HG02884 (cell line): ENCODE measurements around the gene CD276.
"Not testable (repeated sequence)": the region's sequence is repeated elsewhere in the genome, so short reads cannot be mapped to it uniquely, and the experiment has no call there.

Source experiments
- ATAC-seq: cut with Tn5 transposase; IDR thresholded peaks from one replicate; pipeline ENCODE4 v1.9.1; 2021; ENCODE audit warnings: mild to moderate bottlenecking, moderate library complexity; ENCODE audit not compliant: unreplicated experiment

The CD276 gene

DNA sequence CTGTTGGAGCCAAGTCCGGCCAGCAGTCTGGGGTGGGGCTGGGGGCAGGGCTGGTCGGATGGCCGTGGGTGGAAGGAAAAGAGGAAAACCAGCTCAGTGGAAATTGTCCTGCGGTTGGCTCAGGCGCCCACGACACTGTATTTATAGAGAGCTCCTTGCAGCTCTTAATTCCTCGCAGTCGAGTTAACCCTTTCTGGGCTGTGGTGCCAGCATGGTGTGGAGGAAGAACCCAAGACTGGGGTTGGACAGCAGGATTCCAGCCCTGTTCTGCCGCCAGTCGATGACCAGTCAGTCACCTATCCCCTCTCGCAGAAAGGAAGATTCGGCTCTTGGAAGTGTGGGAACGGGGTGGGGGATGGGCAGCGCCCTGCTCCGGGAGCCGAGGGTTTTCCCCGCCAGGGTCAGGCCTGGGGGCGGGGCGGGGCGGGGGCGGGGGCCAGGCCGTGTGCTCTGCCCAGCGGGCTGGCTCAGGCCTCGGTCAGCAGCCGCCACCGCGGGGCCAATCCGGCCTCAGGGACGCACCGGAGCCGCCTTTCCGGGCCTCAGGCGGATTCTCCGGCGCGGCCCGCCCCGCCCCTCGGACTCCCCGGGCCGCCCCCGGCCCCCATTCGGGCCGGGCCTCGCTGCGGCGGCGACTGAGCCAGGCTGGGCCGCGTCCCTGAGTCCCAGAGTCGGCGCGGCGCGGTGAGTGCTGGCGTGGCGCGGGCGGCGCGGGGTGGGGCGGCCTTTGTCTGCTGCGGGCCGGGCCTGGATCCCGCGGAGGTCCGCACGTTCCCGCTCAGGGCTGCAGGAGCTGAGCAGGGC lies at the start of gene CD276:
Gene CD276, plus strand, starts transcription at position 607 of the 804 bp plus-strand sequence. CDS start 15,257 bp downstream, outside the sequence.
- no peak for ATAC-seq

DNA sequence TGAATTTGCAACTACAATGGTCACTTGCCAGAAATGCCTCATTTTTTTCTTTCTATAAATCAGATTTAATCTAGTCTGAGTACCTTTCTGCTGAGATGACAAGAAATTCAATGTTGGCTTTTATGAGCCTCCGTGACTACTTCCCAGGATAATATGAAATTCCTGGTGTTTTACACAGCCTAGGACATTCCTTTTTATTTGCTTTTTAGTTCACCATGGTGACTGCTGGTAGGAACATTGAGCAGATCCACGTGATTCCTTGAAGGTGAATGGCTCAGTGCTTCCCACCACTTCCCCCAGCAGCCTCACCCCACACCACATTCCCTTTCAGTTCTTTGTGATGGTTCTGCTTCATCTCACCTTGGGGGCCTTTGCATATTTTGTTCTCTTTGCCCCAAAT lies 46.7 kb upstream of the CD276 start:
- no peak for ATAC-seq

DNA sequence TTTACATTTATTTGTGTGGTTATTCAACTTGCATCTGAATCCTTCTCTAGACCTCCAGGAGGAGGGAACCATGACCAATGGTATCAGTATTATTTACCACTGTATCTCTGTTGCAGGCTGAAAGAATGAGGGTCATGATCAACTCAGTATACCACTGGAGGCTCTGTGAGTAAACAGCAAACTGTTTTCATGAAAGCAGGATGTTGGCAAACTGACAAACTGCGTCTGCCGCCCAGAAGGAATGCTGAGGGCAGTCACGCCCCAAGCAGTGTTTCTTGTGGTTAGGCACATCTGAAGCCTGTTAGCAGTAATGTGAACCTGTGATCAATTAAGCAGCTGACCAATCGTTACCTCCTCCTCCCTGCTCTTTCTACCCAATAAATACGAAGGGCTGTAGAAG lies 44.7 kb upstream of the CD276 start:
- not testable (repeated sequence) for ATAC-seq

DNA sequence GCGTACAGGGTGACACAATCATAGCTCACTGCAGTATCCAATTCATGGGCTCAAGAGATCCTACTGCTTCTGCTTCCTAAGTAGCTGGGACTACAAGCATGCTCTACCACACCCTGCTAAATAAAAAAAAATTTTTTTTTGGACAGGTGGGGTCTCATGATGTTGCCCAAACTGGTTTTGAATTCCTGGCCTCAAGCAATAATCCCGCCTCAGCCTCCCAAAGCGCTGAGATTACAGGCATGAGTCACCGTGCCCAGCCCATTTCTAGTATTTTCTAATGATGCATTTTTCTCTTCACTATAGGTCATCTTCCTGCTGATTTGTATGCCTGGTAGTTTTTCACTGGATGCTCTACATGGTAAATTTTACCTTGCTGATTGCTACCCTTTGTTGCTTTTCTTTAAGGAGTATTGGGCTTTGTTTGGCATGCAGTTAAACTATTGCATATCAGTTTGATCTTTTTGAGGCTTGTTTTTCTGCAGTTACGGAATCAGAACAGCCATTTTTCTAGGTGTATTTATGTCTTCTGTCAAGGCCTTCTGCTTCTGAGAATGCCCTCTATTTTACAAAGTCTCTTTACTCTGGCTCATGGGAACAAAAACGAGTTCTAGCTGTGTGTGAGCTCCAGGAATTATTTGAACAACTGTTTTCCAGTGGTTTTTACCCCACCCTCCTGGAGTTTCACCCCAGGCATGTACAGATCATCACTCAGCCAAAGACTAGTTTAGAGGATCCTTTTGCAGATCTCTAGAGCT lies 36.7 kb upstream of the CD276 start:
- no peak for ATAC-seq

DNA sequence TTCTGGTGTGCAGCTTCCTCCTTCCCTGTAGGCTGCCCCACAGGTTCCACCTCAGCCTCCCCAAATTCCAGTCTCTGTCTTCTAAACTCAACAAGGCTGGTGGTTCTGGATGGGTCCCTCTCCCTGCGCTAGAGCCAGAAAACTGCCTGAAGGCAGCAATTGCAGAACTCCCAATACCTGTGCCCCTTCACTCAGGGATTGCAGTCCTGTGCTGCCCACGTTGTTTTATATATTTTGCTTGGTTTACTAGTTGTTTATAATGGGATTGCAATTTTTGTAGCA lies 36.2 kb upstream of the CD276 start:
- ATAC-seq: no peak

DNA sequence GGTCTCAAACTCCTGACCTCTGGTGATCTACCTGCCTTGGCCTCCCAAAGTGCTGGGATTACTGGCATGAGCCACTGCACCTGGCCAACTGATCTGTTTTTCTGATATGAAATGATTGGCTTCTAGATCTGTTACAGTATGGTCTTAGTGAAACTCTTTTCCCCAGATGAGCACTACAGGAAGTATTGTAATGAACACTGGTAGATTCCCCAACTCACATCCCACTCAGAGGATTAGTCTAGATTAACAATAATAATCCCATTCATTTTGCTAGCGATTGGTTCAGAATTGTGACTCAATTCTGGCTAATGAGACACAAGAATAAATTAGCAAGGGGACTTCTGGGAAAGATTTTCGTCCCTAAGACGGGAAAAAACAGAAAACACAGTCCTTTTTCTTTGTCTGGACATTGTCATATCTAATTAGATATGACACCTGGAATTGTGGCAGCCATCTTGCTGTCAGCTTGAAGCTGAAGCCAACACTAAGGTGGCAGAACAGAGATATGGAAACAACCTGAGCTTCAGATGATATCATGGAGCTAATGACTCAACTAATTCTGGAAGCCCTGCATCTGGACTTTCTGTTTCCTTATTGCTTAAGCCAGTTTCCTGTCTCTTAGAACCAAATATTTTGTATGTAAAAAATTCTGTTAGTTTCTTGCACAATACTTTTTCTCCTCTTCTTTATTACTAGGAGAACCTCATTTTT lies 33.6 kb upstream of the CD276 start:
- no peak for ATAC-seq

DNA sequence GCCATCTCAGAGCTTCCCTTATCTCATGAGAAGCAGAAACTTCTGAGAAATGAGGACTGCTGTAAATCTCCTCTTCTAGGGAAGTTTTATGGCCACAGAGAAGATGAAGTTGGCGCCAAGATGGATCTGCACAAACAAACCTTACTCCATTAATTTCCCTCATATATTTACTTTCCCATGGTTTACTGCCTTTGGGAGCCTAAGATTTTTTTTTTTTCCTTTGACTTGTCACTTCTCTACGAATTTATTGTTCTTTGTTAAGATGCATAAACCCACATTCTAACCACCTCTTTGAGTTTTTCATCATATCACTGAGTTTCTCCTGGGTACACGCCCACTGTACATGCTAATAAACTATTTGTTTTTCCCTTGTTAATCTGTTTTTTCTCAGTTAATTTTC lies 29.5 kb upstream of the CD276 start:
- ATAC-seq: no peak

DNA sequence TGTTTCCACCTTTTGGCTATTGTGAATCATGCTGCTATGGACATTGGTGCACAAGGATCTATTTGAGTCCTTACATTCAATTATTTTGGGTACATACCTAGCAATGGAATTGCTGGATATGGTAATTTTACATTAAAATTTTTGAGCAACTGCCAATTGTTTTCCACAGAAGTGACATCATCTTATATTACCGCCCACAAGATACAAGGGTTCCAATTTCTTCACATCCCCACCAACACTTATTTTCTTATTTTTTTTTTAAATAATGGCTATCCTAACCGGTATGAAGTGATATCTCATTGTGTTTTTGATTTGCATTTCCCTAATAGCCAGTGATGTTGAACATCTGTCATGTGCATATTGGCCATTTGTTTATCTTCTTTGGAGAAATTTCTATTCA lies 28.5 kb upstream of the CD276 start:
- no peak for ATAC-seq

DNA sequence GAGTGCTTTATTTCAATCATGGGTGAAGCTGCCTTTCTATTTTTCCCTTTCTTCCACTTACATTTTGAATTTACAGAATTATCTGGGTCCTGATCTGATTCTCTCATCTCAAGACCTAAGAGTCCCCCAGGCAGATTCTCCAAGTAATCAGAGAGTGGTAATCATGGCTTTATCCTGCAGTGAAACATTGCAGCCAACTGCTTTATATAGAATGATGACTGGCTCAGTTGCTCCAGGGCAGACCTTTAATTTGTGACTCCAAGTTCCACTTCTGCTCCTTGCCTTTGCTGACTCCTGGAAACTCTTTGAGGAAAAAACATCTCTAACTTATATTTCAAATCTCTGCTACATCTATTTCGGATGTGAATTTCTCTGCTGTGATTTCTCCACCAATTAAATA lies 25.5 kb upstream of the CD276 start:
- ATAC-seq: no peak

DNA sequence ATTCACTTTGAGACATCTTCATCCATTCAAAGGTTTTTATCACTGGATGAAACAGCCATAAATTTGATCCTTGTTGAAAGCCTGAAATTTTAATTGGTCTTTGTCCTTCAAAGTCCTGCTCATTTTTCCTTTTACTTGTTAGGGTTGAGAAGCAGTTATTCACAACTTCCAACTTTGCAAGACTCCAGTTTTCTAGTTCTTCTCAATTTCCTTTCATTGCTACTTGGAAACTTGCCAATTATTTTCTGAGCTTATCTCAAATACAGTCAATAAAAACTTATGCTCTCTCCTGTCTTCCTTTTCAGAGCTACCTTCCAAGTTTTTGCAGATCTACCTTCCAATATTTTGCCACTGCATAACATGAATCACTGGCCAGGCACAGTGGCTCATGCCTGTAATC lies 23.7 kb upstream of the CD276 start:
- ATAC-seq: no peak

DNA sequence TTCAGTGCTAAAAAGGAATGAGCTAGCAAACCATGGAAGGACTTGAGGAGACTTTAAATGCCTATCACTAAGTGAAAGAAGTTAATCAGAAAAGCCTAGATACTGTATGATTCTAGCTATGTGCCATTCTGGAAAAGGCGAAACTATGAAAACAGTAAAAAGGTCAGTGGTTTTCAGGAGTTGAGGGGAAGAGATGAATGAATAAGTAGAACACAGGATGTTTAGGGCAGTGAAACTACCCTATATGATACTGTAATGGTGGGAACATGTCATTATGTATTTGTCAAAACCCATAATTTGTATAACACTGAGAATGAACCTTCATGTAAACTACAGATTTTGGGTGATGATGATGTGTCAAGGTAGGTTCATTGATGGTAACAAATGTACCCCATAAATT lies 9.6 kb upstream of the CD276 start:
- ATAC-seq: no peak

DNA sequence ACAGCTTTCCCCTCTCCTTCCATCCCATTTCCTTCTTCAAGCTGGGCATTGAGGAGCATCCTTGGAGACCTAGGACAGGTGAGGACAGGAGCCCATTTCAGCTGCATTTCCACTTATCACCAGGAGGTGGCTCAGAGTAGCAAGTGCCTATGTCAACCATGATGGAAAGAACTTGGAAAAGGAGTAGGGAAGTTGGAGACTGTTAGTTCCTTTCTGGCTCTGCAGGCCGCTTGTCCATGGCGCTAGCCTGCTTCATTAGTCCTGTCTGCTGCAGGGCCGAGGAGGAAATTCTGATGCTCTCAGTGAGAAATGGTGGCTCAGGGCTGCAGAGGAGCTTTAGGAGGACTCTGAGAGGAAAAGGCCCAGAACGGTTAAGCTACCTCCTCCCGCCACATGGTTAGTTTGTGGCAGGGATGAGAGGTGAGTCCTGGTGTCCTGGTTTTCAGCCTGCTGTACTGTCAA lies 7.0 kb upstream of the CD276 start:
- no peak for ATAC-seq

DNA sequence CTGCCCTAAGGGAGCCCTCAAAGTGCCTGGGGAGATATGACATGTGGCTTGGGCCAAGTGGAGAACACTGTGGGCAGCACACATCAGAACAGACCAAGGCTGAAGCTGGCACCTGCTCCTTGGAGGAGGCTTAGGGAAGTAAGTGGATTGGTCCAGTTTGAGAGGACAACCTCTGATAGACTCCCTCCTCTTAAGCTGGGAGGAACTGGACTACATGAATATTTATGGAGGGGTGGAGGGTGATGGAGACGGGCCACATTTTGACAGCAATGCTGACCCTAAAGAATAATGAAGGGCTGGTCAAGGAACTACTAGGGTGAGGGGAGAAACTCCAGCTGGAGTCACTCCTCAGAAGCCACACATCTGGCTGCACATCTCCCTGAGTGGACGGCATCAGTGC lies 6.5 kb upstream of the CD276 start:
- ATAC-seq: no peak

DNA sequence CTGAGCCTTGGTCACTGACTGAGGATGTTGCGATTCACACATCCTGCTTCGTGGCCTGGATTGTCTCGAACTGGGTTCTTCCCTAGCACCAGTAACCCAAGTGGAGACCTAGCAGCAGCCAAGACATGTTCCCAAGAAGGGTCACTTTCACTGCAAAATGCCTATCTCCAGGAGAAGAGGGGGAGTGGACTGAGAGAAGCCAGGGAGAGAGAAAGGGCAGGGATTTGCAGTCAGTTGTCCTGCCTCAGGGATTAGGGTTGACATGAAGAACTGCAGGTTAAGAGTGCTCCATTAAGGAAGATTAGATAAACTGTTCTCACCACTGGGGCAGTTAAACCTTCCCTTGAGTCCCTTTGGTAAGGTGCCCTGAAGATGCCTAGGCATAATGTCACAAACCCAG lies 5.7 kb upstream of the CD276 start:
- no peak for ATAC-seq

DNA sequence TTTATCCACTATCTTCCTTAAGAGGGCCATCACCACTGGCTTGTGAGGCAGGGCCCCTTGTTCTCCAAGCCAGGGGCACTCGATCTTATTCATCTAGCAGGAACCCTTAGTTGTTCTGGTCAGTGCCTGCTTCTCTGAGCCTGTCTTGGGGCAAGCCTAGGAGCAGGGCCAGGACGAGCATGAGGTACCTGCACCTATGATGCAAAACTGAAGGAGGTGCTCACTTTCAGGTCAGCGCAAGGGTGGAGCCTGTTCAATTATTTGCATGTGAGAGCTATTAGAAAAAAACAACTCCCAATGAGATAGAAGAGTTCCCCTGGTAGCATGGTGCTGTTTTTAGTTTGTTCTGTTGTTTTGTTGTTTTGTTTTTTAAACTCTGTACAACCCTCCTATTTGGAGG lies 5.0 kb upstream of the CD276 start:
- no peak for ATAC-seq

DNA sequence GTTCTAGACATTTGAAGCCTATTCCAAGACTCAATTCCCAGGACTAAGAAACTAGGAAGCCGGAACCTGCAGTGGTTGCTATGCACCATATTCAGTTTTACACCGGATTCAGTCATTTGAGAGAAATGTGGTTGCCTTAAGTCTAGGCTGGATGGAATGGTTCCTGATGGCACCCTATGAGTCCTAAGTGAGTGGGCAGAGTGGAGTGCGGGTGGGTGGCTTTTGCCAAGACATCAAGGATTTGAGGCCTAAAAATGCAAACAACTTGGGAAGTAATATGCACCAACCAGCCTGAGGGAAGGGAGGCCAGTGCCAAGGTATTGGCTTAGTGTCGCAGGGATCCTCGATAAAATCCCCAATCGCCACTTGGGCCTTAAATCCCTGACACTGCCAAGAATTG lies 4.2 kb upstream of the CD276 start:
- ATAC-seq: no peak

DNA sequence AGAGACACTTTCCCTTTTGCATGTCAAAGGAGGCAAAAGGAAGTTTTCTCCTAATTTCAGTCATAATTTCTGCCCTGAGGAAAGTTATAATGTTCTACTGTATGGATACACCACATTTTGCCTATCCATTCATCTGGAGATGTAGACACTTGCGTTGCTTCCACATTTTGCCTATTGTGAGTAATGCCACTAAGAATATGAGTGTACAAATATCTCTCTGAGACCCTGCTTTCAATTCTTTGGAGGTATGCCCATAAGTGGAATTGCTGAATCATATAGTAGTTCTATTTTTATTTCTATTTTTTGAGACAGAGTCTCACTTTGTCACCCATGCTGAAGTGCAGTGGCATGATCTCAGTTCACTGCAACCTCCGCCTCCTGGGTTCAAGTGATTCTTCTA lies 3.6 kb upstream of the CD276 start:
- ATAC-seq: no peak

DNA sequence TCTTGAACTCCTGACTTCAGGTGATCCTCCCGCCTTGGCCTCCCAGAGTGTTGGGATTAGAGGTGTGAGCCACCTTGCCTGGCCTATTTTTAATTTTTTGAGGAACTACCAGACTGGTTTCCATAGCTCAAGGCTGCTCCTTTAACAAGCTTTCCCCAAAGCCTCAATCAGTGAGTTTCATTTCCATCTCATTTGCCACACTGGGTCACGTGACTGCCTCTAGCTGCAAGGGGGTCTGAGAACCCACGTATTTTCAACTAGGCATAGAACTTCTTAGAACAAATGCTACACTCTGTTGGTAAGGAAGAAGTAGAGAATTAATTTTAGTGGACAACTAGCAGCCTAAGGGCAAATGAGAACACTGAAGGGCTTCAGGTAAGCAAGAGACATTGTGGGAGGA lies 3.1 kb upstream of the CD276 start:
- ATAC-seq: no peak

DNA sequence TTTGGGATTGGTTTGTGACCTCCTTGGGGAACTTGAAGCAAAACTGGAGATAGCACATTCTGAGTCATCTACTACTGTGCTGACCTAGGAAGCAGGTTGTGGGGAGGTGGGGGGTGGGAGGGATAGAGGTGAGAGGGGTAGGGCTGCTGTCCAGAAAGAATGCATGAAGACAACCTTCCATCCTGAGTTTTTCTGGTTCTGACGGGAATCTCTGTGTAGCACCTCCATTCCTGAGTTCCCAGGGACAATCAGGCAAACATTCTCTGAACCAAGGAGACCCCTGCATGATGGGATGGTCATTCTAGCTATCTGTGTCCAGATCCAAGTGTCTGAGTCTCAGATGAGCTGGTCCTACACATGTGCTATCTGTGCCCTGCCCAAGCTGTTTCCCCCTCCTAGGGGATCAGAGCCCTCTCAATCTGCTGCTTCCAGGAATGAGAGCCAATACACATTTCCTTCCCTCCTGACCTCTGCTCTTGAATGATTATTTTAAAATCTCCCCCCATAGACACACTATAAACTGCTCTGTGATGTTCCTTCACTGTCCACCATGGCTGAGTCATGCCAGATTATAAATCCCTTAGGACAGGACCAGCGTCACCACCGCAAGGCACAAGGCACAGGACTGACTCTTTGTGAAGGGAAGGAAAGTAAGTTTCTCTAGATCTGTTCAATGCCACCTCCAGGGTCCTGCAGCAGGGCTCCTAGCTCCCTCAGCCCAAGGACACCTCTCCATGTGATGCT lies 2.2 kb upstream of the CD276 start:
- ATAC-seq: no peak

DNA sequence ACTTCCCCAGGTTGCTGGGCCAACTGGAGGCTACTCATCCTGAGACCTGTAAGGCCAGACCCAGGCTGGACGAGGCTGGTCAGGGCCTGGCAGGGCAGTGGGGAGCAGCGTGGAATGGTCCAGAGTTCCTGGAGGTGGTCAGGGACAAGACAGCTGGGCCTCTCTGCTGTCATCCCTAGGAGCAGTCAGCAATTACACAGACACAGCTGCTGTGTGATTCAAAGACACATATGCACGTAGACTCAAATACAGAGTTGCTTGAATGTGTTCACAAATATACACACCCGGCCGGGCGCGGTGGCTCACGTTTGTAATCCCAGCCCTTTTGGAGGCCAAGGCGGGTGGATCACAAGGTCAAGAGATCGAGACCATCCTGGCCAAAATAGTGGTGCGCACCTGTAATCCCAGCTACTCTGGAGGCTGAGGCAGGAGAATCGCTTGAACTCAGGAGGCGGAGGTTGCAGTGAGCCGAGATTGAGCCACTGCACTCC lies 1.5 kb upstream of the CD276 start:
- no peak for ATAC-seq

DNA sequence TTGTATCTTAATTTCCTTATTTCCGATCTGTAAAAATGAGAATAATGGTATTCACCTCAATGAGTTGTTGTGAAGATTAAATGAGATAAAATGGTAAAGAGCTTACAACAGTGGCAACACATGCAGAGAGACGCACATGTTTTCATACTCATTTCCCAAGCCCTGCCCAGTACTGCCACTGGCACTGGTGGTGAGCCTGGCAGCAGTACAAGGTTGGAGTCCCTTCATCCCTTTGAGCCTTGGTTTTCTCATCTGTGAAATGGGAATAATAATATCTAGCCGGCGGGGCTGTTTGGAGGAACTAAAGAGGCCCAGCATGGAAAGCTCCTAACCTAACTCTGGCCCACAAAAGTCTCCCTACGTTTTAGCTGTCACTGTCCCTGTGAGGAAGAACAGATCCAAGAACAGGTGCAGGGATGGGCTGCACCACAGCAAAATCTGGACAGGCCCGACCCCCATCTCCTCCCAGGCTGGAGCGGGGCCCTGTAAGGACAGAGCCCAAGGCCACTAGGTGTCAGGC lies 866 bp upstream of the CD276 start:
- ATAC-seq: no peak
